B cell (primary cell): Measurements from ENCODE around the gene SNRPD3. TPM values are rescaled to one million over a fixed set of nuclear protein-coding genes. Genes with fewer than 3 reads are reported as not detected.

Source experiments
- ATAC-seq: fragments of 200-7000 bp; cut with Tn5 transposase; one replicate; pipeline ENCODE4 v1.10.0; 2021; ENCODE audit warnings: low read depth, mild to moderate bottlenecking, moderate number of reproducible peaks, moderate library complexity
- CTCF ChIA-PET: fragments of 350-600 bp; sonication (Branson Sonifier 250); formaldehyde crosslinking; loops from one replicate; lab custom pipeline; 2021; ENCODE audit warnings: antibody characterized with exemption, inconsistent platforms; lab: Charles Lee
- POLR2A ChIA-PET: fragments of 350-600 bp; sonication (Branson Sonifier 250); formaldehyde crosslinking; loops from one replicate; lab custom pipeline; 2021; ENCODE audit warnings: antibody characterized with exemption; lab: Charles Lee
- DNase-seq: peaks from one replicate; pipeline ENCODE4 v3.0.0; 2013
- H2AFZ ChIP-seq: 2 replicates; pipeline ENCODE4 v1.6.1; 2012; ENCODE audit warnings: mild to moderate bottlenecking, low read depth, low read length; ENCODE audit not compliant: insufficient read depth, poor library complexity, severe bottlenecking
- H3K27ac ChIP-seq, 2 donors: 1 replicate in 1 of 2; 2 replicates in 1 of 2; pipeline ENCODE4 v1.5.1; 2012 to 2013; ENCODE audit warnings: low read length in 2 of 2, mild to moderate bottlenecking in 2 of 2, moderate library complexity in 1 of 2
- H3K27me3 ChIP-seq, 4 experiments: fragments of 200-600 bp in 1 of 4; sonication (generic) in 1 of 4; replicated peaks in 1 of 4; 1 replicate in 2 of 4; 2 replicates in 2 of 4; pipeline versions ENCODE4 v1.6.1 to v1.7.0; 2013 to 2016; ENCODE audit warnings: low read length in 3 of 4, mild to moderate bottlenecking in 2 of 4, mixed read lengths in 1 of 4, moderate library complexity in 1 of 4; ENCODE audit not compliant: insufficient read depth in 4 of 4, control insufficient read depth in 3 of 4; ENCODE audit errors: control extremely low read depth in 1 of 4
- H3K36me3 ChIP-seq, 2 experiments: replicated peaks in 1 of 2; 1 replicate in 1 of 2; 2 replicates in 1 of 2; pipeline versions ENCODE4 v1.6.1 to v1.7.1; 2013; ENCODE audit warnings: low read length in 1 of 2; ENCODE audit not compliant: insufficient read depth in 2 of 2, control insufficient read depth in 1 of 2; ENCODE audit errors: control extremely low read depth in 1 of 2, extremely low read depth in 1 of 2
- H3K4me1 ChIP-seq, 2 donors: fragments of 200-600 bp in 1 of 2; sonication (generic) in 1 of 2; 1 replicate in 1 of 2; 2 replicates in 1 of 2; pipeline versions ENCODE4 v1.5.1 to v1.6.1; 2013 to 2017; ENCODE audit warnings: low read length in 2 of 2; ENCODE audit not compliant: control insufficient read depth in 2 of 2, insufficient read depth in 2 of 2
- H3K4me2 ChIP-seq: replicated peaks from 2 replicates; pipeline ENCODE3; 2012; ENCODE audit warnings: mild to moderate bottlenecking, low read depth, low read length; ENCODE audit not compliant: poor library complexity, severe bottlenecking
- H3K4me3 ChIP-seq, 5 experiments: fragments of 200-600 bp in 1 of 5; sonication (generic) in 1 of 5; 1 replicate in 3 of 5; 2 replicates in 2 of 5; pipeline versions ENCODE4 v1.5.1 to v1.7.0; 2011 to 2016; ENCODE audit warnings: low read length in 4 of 5, mild to moderate bottlenecking in 4 of 5, low read depth in 2 of 5, control low read depth in 1 of 5, moderate library complexity in 1 of 5; ENCODE audit not compliant: insufficient read depth in 1 of 5; ENCODE audit errors: control extremely low read depth in 1 of 5, extremely low read depth in 1 of 5
- H3K79me2 ChIP-seq: fragments of 200-600 bp; sonication (generic); one replicate; pipeline ENCODE4 v1.6.0; 2016; ENCODE audit warnings: low read length; ENCODE audit not compliant: control insufficient read depth, insufficient read depth
- H3K9ac ChIP-seq: fragments of 200-600 bp; sonication (generic); 2 replicates; pipeline ENCODE4 v1.6.1; 2017; ENCODE audit warnings: mild to moderate bottlenecking, low read length, moderate library complexity
- H3K9me3 ChIP-seq, 3 donors: one replicate each; pipeline versions ENCODE4 v1.6.1 to v1.7.1; 2013; ENCODE audit warnings: low read length in 2 of 3; ENCODE audit not compliant: control insufficient read depth in 2 of 3, insufficient read depth in 1 of 3; ENCODE audit errors: control extremely low read depth in 1 of 3
- H4K20me1 ChIP-seq: 2 replicates; pipeline ENCODE4 v1.6.0; 2012; ENCODE audit warnings: mild to moderate bottlenecking, low read length; ENCODE audit not compliant: insufficient read depth, control insufficient read depth, poor library complexity, severe bottlenecking
- H3K27ac Mint-ChIP-seq: one replicate; pipeline ENCODE4 v1.8.0; 2021; ENCODE audit warnings: mixed read lengths
- H3K27me3 Mint-ChIP-seq: one replicate; pipeline ENCODE4 v1.8.0; 2021; ENCODE audit warnings: mixed read lengths
- H3K4me1 Mint-ChIP-seq: one replicate; pipeline ENCODE4 v1.8.0; 2021; ENCODE audit warnings: mixed read lengths
- H3K4me3 Mint-ChIP-seq: one replicate; pipeline ENCODE4 v1.8.0; 2021; ENCODE audit warnings: mixed read lengths
- H3K9me3 Mint-ChIP-seq: one replicate; pipeline ENCODE4 v1.8.0; 2022; ENCODE audit warnings: mixed read lengths; ENCODE audit not compliant: insufficient read depth
- CTCF ChIP-seq: fragments of 200-600 bp; IDR thresholded peaks from one replicate; pipeline ENCODE4 v1.8.0; 2022; ENCODE audit warnings: antibody characterized with exemption, mild to moderate bottlenecking
- EZH2 ChIP-seq: IDR thresholded peaks from 2 replicates; pipeline ENCODE4 v1.6.1; 2012; ENCODE audit warnings: borderline replicate concordance, low read depth, mild to moderate bottlenecking, moderate library complexity, low read length; ENCODE audit not compliant: insufficient read depth, poor library complexity, severe bottlenecking
- WGBS: methylation state at CpG from one replicate; pipeline ENCODE4 v1.1.5; 2013; ENCODE audit warnings: missing lambda C conversion rate; ENCODE audit not compliant: insufficient coverage; 5-methylcytosine and 5-hydroxymethylcytosine counted together
- intact Hi-C: fragments of 100-400 bp; cut with micrococcal nuclease; formaldehyde crosslinking; loops from one replicate; pipeline ENCODE4 v1.10.0; 2022
- polyA plus RNA-seq: library from polyadenylated mRNA; depleted of rRNA; stranded (reverse); fragments of >200 nt; gene quantifications from 2 replicates; pipeline ENCODE4 v1.2.3, GENCODE V29; 2012
- total RNA-seq, 2 donors: library from RNA; stranded (reverse); fragments of 120-200 nt in 1 of 2; gene quantifications; 1 replicate in 1 of 2; 2 replicates in 1 of 2; pipeline versions ENCODE4 v1.2.3 to v1.2.4, GENCODE V29; 2013 to 2022

SNRPD3 gene
- total and polyA plus RNA-seq, 2 donors (not counting 1 experiment from before 2014, with no cell fraction given), result 76.7 to 165 TPM

GRCh38 chr22:24510637-24511625 lies 44.9 kb upstream of the SNRPD3 start:
- H3K4me3 Mint-ChIP-seq, result peak overlapping the region; percentile 61

More at GRCh38 chr22:24510637-24511625, 44.9 kb upstream of the SNRPD3 start:
- Histone ChIP-seq H3K36me3 (no peaks in the 10 kb centered on the region), H3K4me1 (peaks cover 36 to 40% of the 10 kb centered on the region in 2 donors), H3K4me2 (peak overlapping the region; percentile 53), H3K4me3 (no peak overlapping the region), H4K20me1 (no peaks in the 10 kb centered on the region), H3K79me2 (no peaks in the 10 kb centered on the region), H2AFZ (no peak overlapping the region), H3K9ac (peak overlapping the region; percentile 29), H3K9me3 (no peaks in the 10 kb centered on the region), H3K27me3 (peaks cover 0 to 1% (median under 1%) of the 10 kb centered on the region in 4 experiments), H3K27ac (no peak overlapping the region)
- intact Hi-C loops, result no loop called here
- no peaks in the 10 kb centered on the region for H3K9me3 Mint-ChIP-seq
- no peaks in the 10 kb centered on the region for H3K27me3 Mint-ChIP-seq
- POLR2A ChIA-PET, result no interaction called here
- ATAC-seq (peak; percentile 29), DNase-seq (no peak)
- CTCF ChIA-PET, result interaction anchor here (0.9 to 11.5 kb wide), 4 partner anchors 9 to 87 kb away, joined by 4 to 173 read pairs (median 14); partner anchors contain the start of gene ADORA2A
- 7% methylated on average over 8 of the region's 10 CpGs for WGBS
- TF ChIP-seq CTCF, result no peak
- TF ChIP-seq EZH2, result no peak
- H3K27ac Mint-ChIP-seq, result peak overlapping the region; percentile 69
- H3K4me1 Mint-ChIP-seq, result peaks cover 63% of the 10 kb centered on the region
